ENCODE data around the gene LRRN2. TPM values are rescaled to one million over a fixed set of nuclear protein-coding genes. Genes with fewer than 3 reads are reported as not detected.

Gene LRRN2
- total and polyA plus RNA-seq, 9 of the 15 experiments (the other 6 are each of a cell fraction or from before 2014, with no cell fraction given): 0.05 TPM; not detected in 8

GRCh38 chr1:204706838-204707509, 21.4 kb upstream of the LRRN2 start (continued):
- TF ChIP-seq SUPT5H (IDR thresholded peaks at IDR 0.05) (no peak), ZNF586 (CRISPR knock-in tag; conservative IDR thresholded peaks at IDR 0.05) (no peak), TARDBP (IDR thresholded peaks at IDR 0.05) (no peak), ZNF384 (IDR thresholded peaks at IDR 0.05; ENCODE audit: low read depth, low read length) (no peak), HNRNPL (IDR thresholded peaks at IDR 0.05; ENCODE audit: low read depth, low read length) (peak; percentile 84), MNT (conservative IDR thresholded peaks at IDR 0.05) (peak in 1 of 2 experiments; percentile 20; a peak in 1 of 4 replicates), MCM3 (IDR thresholded peaks at IDR 0.05) (no peak), ZNF274 (IDR thresholded peaks at IDR 0.05; ENCODE audit: borderline replicate concordance, low read depth, low read length) (no peak), ZNF699 (CRISPR knock-in tag; IDR thresholded peaks at IDR 0.05; ENCODE audit: insufficient replicate concordance) (no peak), CREBBP (IDR thresholded peaks at IDR 0.05; ENCODE audit: low read depth, low read length) (no peak), TAF15 (IDR thresholded peaks at IDR 0.05; ENCODE audit: low read depth, low read length) (no peak), CCNT2 (IDR thresholded peaks at IDR 0.05; ENCODE audit: borderline replicate concordance, extremely low read depth, insufficient read length, low read depth, low read length) (no peak), HSF4 (CRISPR knock-in tag; IDR thresholded peaks at IDR 0.05; ENCODE audit: borderline replicate concordance) (no peak), ASH1L (IDR thresholded peaks at IDR 0.05; ENCODE audit: borderline replicate concordance, low read depth, partially characterized antibody) (no peak), RBM15 (IDR thresholded peaks at IDR 0.05; ENCODE audit: insufficient read depth, low read length) (no peak), EHMT2 (IDR thresholded peaks at IDR 0.05) (no peak), PHF8 (IDR thresholded peaks at IDR 0.05; ENCODE audit: borderline replicate concordance, low read length) (no peak), MXI1 (IDR thresholded peaks at IDR 0.05; ENCODE audit: low read depth, low read length) (0 out of 2 replicates have a peak, but pooled peaks have one; percentile 56), ZNF830 (CRISPR knock-in tag; IDR thresholded peaks at IDR 0.05) (no peak), ELF4 (CRISPR knock-in tag; IDR thresholded peaks at IDR 0.05) (no peak), ZFP30 (CRISPR knock-in tag; IDR thresholded peaks at IDR 0.05; ENCODE audit: borderline replicate concordance) (no peak), E2F5 (CRISPR knock-in tag; IDR thresholded peaks at IDR 0.05) (no peak), KLF10 (CRISPR knock-in tag; IDR thresholded peaks at IDR 0.05) (no peak), SMAD4 (CRISPR knock-in tag; conservative IDR thresholded peaks at IDR 0.05) (0 out of 2 replicates have a peak, but pooled peaks have one; percentile 6), ESRRB (CRISPR knock-in tag; IDR thresholded peaks at IDR 0.05; ENCODE audit: borderline replicate concordance) (no peak), PHB2 (IDR thresholded peaks at IDR 0.05; ENCODE audit: low read depth) (no peak), MBD2 (IDR thresholded peaks at IDR 0.05; ENCODE audit: borderline replicate concordance, low read depth) (peak; percentile 7; the same call in 1 of the 2 replicates), FOSL1 (tag; conservative IDR thresholded peaks at IDR 0.05) (no peak)

All from K562 (cell line).